ENCODE measurements around the gene SLC6A8.

GRCh38 chrX:153714256-153714655 lies 26.5 kb downstream of the SLC6A8 start:
- TF ChIP-seq POLR2AphosphoS5 (IDR thresholded peaks at IDR 0.05), result no peak
- TF ChIP-seq CTCF (IDR thresholded peaks at IDR 0.05), result no peak
- TF ChIP-seq POLR2A (IDR thresholded peaks at IDR 0.05), result no peak

Data from prostate gland (tissue), 2 donors.